HAP-1 (cell line): ENCODE measurements around the gene GOLGA6L7.
A peak's percentile ranks its signal among the peaks of the same experiment; 100 is the strongest.
"Not testable (repeated sequence)": the region's sequence is repeated elsewhere in the genome, so short reads cannot be mapped to it uniquely, and the experiment has no call there.

Experiments
- DNase-seq, 2 experiments: peaks; one replicate each; pipeline ENCODE4 v3.0.0-alpha.2; 2016 to 2020; ENCODE audit warnings: low spot score in 2 of 2
- H3K27me3 ChIP-seq: fragments of 250-450 bp; sonication (Bioruptor Pico); 2 replicates; pipeline ENCODE4 v1.5.1; 2020; ENCODE audit warnings: low read depth, mild to moderate bottlenecking, moderate library complexity
- H3K36me3 ChIP-seq: fragments of 250-450 bp; sonication (Bioruptor Pico); replicated peaks from 2 replicates; pipeline ENCODE4 v1.5.1; 2020; ENCODE audit warnings: mild to moderate bottlenecking
- H3K4me1 ChIP-seq: fragments of 250-450 bp; sonication (Bioruptor Pico); 2 replicates; pipeline ENCODE4 v1.5.1; 2020; ENCODE audit warnings: mild to moderate bottlenecking
- H3K4me3 ChIP-seq: fragments of 250-450 bp; sonication (Bioruptor Pico); 2 replicates; pipeline ENCODE4 v1.5.1; 2020; ENCODE audit warnings: mild to moderate bottlenecking, moderate library complexity
- H3K9me3 ChIP-seq: fragments of 250-450 bp; sonication (Bioruptor Pico); 2 replicates; pipeline ENCODE4 v1.5.1; 2020; ENCODE audit warnings: mild to moderate bottlenecking, moderate library complexity
- in situ Hi-C: fragments of 300-500 bp; cut with MboI; formaldehyde crosslinking; loops from 3 replicates; pipeline ENCODE4 v1.14.3; 2020; ENCODE audit warnings: low sequenced_read_pairs, inconsistent platforms, mixed read lengths

GOLGA6L7 gene

DNA sequence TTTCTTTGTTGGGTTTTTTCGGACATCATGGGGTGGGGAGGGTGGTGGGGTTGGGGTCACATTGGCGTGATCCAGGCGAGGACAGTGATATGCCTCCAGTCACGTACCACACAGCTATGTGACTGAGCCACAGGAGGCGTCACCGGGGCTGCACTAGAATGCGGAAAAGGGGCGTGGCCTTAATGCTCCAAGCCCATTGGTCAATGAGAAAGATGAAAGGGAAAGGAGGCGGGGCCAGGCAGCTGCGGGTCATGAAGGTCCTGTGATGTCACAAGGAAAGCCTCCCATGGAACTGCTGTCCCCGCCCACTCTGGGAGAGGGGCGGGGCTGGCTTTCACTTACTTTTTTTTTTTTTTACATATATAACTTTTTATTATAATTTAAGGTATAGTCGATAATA, at the start of gene GOLGA6L7:
Gene GOLGA6L7 (minus strand): TSS at position 124 of the 400 bp plus-strand sequence. CDS start 95 bp downstream, at position 29.
- in situ Hi-C loops, H3K4me1 ChIP-seq, H3K36me3 ChIP-seq, H3K9me3 ChIP-seq, H3K4me3 ChIP-seq, H3K27me3 ChIP-seq: not testable (repeated sequence)
- peak in 1 of 2 experiments; percentile 23 for DNase-seq

DNA sequence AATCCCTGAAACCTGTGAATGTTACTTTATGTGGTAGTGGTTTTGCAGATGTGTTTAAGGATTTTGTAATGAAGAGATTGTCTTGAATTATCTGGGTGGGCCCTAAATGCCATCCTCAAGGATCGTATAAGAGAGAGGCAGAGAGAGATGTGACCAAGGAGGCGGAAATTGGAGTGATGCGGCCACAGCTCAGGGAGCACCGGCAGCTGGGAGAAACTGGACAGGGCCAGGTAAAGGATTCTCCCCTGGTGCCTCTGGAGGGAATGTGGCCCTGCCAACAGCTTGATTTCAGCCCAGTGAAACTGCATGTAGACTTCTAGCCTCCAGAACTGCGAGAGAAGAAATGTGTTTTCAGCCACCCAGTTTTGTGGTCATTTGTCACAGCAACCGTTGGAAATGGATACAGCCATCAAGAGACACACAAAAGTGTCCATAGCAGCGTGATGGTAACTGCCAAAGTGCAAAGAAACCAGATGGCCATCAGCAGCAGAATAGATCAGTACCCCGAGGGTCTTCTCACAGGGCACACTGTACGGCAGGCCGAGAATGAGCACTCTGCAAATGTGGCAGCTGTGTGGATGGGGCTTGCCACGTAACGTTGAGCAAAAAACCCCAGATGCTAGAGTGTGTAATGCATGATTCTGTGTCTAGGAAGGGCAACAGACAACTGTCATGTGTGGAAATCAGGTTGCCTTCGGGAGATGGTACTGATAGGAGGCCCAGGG, 49.6 kb upstream of the GOLGA6L7 start:
- Histone ChIP-seq H3K36me3 (no peaks in the 10 kb centered on the region), H3K4me1 (no peaks in the 10 kb centered on the region), H3K9me3 (0 out of 2 replicates have a peak, but pooled peaks cover 3% of the 10 kb centered on the region), H3K4me3 (no peak overlapping the region), H3K27me3 (no peaks in the 10 kb centered on the region)
- no peak for DNase-seq
- in situ Hi-C loops = no loop called here

GRCh38 chr15:28896951-28897350, 48.5 kb upstream of the GOLGA6L7 start:
- H3K9me3 ChIP-seq = 0 out of 2 replicates have a peak, but pooled peaks cover 3% of the 10 kb centered on the region
- no peak for DNase-seq
- H3K27me3 ChIP-seq = no peaks in the 10 kb centered on the region
- no peaks in the 10 kb centered on the region for H3K36me3 ChIP-seq
- H3K4me3 ChIP-seq = no peak overlapping the region
- no peaks in the 10 kb centered on the region for H3K4me1 ChIP-seq
- in situ Hi-C loops = no loop called here

DNA sequence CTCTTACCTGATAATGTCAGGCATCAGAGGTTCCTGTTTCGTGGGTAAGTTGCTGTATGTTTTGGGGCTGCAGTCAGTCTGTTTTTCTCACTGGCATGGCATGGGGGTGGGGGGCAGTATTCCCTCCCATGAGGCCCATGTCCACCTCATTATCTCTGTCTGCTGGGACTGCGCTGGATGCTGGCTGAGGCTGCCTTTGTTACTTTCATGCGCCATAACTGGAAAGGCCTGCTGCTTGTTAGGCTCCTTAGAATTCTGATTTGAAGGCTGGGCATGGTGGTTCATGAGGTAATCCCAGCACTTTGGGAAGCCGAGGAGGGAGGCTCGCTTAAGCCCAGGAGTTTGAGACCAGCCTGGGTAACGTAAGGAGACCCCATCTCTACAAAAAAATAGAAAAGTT, 47.1 kb upstream of the GOLGA6L7 start:
- in situ Hi-C loops = no loop called here
- 0 out of 2 replicates have a peak, but pooled peaks cover 3% of the 10 kb centered on the region for H3K9me3 ChIP-seq
- H3K27me3 ChIP-seq = no peaks in the 10 kb centered on the region
- no peak for DNase-seq
- no peaks in the 10 kb centered on the region for H3K36me3 ChIP-seq
- no peaks in the 10 kb centered on the region for H3K4me1 ChIP-seq
- H3K4me3 ChIP-seq = no peak overlapping the region

- H3K36me3 ChIP-seq = no peaks in the 10 kb centered on the region
- no peak overlapping the region for H3K4me3 ChIP-seq
- no peaks in the 10 kb centered on the region for H3K27me3 ChIP-seq
- in situ Hi-C loops = no loop called here
- H3K4me1 ChIP-seq = no peaks in the 10 kb centered on the region
- H3K9me3 ChIP-seq = 0 out of 2 replicates have a peak, but pooled peaks cover 3% of the 10 kb centered on the region
- DNase-seq = no peak
Measured at GRCh38 chr15:28895146-28895545, 46.7 kb upstream of the GOLGA6L7 start.

DNA sequence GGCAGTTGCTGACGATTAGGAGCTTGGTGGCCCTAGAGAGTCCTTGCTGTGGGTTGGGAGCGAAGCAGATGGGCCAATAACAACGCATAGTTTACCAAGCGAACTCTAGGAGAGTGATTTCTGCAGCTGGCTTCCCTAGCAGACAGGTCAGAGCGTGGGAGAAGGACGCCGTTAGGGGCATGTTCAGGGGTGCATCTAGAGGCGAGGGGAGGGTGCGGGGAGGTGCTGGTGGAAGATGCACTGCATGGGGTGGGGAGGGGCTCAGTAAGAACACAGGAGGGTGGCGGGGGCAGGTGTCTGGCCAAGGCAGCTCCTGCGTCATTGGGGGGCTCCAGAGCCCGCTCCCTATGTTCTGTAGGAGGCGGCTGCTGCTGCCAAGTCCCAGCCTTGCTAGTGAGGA, 46.2 kb upstream of the GOLGA6L7 start:
- Histone ChIP-seq H3K9me3 (0 out of 2 replicates have a peak, but pooled peaks cover 3% of the 10 kb centered on the region), H3K27me3 (no peaks in the 10 kb centered on the region), H3K36me3 (no peaks in the 10 kb centered on the region), H3K4me3 (no peak overlapping the region), H3K4me1 (no peaks in the 10 kb centered on the region)
- no peak for DNase-seq
- in situ Hi-C loops = no loop called here

GRCh38 chr15:28892789-28893610, 44.6 kb upstream of the GOLGA6L7 start:
- 0 out of 2 replicates have a peak, but pooled peaks cover 3% of the 10 kb centered on the region for H3K9me3 ChIP-seq
- H3K36me3 ChIP-seq = no peaks in the 10 kb centered on the region
- H3K4me1 ChIP-seq = no peaks in the 10 kb centered on the region
- no peaks in the 10 kb centered on the region for H3K27me3 ChIP-seq
- in situ Hi-C loops = no loop called here
- H3K4me3 ChIP-seq = no peak overlapping the region
- no peak for DNase-seq

- Histone ChIP-seq H3K36me3 (no peaks in the 10 kb centered on the region), H3K9me3 (0 out of 2 replicates have a peak, but pooled peaks cover 3% of the 10 kb centered on the region), H3K4me1 (0 out of 2 replicates have a peak, but pooled peaks cover 6% of the 10 kb centered on the region), H3K4me3 (no peak overlapping the region), H3K27me3 (no peaks in the 10 kb centered on the region)
- no peak for DNase-seq
- in situ Hi-C loops = no loop called here
Measured at GRCh38 chr15:28891588-28891987, 43.1 kb upstream of the GOLGA6L7 start.

DNA sequence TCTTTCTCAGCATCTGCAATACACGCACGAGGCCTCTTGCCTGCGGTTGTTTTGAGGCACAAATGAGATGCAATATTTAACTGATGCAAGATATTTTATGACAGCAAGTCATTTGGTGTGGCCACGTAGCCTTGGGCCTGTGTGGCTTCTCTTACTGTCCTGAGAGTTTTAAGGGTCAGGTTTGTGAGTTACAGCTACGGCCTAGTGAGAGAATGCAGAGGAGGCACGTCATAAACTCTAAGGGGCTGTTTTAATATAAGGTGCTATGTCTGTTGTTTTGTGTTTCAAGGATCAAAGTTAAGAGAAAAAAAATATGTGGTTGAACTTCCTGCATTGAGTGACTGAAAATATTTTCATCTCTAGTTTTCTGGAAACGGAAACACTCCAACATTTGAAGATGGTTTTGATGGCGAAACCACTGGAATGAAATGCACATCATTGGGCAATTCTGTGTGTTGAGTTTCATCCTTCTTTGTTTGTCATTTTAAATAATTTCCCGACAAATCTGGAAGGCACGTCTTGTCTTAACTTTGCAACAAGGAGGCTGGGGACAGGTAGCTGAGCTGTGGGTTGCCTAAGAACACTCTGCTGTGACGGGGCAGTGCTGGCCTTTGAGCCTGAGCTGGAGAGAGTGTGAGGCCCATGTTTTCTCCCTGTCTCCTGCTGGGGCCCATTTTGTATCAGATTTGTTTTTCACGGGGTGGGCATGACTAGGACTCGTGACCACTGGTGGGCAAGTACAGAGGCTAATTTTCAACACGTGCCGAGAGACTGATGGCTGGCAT, 42.5 kb upstream of the GOLGA6L7 start:
- Histone ChIP-seq H3K4me1 (0 out of 2 replicates have a peak, but pooled peaks cover 6% of the 10 kb centered on the region), H3K4me3 (no peak overlapping the region), H3K27me3 (no peaks in the 10 kb centered on the region), H3K36me3 (no peaks in the 10 kb centered on the region), H3K9me3 (no peaks in the 10 kb centered on the region)
- no peak for DNase-seq
- in situ Hi-C loops = no loop called here

DNA sequence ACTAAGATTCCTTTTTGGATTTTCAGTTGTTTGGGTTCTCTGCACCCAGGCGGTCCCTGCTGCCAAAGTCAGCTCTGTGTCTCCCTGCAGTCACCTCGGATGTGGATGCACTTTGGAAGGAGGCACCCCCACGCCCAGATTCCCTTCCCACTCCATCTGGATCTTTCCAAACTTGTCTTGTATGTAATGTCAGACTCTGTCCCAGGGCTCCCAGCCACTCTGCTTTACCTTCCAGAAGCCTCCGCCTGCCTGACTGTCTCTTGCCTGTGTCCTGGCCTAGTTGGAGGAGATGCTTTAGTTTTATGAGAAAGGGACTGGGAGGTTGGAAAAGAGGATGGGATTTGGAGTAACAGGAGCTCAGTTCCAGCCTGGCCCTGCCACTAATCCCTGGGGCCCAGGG, 41.8 kb upstream of the GOLGA6L7 start:
- DNase-seq, H3K36me3 ChIP-seq, H3K4me1 ChIP-seq, H3K27me3 ChIP-seq, H3K4me3 ChIP-seq, in situ Hi-C loops, H3K9me3 ChIP-seq: not testable (repeated sequence)

GRCh38 chr15:28889871-28890270, 41.4 kb upstream of the GOLGA6L7 start:
- H3K9me3 ChIP-seq, DNase-seq, H3K27me3 ChIP-seq, H3K36me3 ChIP-seq, H3K4me3 ChIP-seq, in situ Hi-C loops: not testable (repeated sequence)
- H3K4me1 ChIP-seq = peaks cover 10% of the 10 kb centered on the region

DNA sequence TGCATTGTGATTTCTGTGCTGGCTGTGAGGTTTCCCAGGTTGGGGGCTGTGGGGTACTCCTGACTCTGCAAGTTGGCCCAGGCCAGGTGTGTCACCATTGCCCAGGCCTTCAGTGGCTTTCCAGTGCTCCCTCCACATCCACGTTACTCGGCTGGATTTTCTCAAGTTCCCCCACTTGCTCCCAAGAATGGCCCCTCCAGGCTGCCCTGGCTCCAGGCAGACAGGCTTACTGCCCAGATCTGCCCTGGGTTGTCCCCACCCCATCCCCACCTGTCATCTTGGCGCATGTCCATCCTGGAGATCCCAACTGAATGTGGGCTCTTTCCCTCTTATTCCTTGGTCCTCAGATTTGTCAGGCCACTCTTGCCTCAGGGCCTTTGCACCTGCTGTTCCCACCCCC, 40.9 kb upstream of the GOLGA6L7 start:
- DNase-seq = no peak
- H3K27me3 ChIP-seq = no peaks in the 10 kb centered on the region
- H3K9me3 ChIP-seq = no peaks in the 10 kb centered on the region
- no peaks in the 10 kb centered on the region for H3K36me3 ChIP-seq
- in situ Hi-C loops = no loop called here
- H3K4me1 ChIP-seq = peaks cover 10% of the 10 kb centered on the region
- H3K4me3 ChIP-seq = no peak overlapping the region

GRCh38 chr15:28888900-28889299, 40.5 kb upstream of the GOLGA6L7 start:
- no peaks in the 10 kb centered on the region for H3K9me3 ChIP-seq
- H3K4me1 ChIP-seq = peaks cover 10% of the 10 kb centered on the region
- in situ Hi-C loops = no loop called here
- no peaks in the 10 kb centered on the region for H3K36me3 ChIP-seq
- DNase-seq = no peak
- no peak overlapping the region for H3K4me3 ChIP-seq
- no peaks in the 10 kb centered on the region for H3K27me3 ChIP-seq
